ENCODE results near the gene RPS6KB1.
"Not testable (repeated sequence)": the region's sequence is repeated elsewhere in the genome, so short reads cannot be mapped to it uniquely, and the experiment has no call there.

RPS6KB1 gene

DNA sequence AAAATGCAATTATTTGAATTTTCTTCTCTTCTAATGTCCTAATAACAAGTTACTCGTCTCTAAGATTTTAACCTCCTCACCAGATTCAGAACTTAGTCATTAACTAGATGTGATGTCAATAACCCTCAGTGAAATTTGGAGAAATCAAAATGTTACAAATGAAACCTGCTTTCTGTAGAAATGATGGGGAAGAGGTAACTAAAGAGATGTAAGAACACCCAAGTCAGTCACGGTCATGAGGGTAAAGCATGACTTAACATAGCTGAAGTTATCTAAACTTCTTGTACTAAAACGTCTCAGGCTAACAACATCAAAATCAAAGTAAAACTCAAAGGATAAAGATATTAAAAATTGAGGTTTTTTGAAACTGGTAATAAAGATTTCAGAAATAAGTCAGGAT is 61.9 kb downstream of the RPS6KB1 start:
- no peak overlapping the region for H3K4me2 ChIP-seq (ENCODE audit: low read depth, low read length, poor library complexity, severe bottlenecking)
- H3K9me2 ChIP-seq (replicated peaks; ENCODE audit: insufficient read depth, low read length) = no peaks in the 10 kb centered on the region
- peaks cover 35% of the 10 kb centered on the region; the same call in 1 of the 2 replicates for H3K36me3 ChIP-seq (ENCODE audit: low read length)
- no peaks in the 10 kb centered on the region for H3K27me3 ChIP-seq (ENCODE audit: low read length)
- H2AFZ ChIP-seq (ENCODE audit: low read depth, low read length, severe bottlenecking) = no peak overlapping the region
- TF ChIP-seq EZH2phosphoT487 (conservative IDR thresholded peaks at IDR 0.05; ENCODE audit: low read length) = no peak
- TF ChIP-seq, protein P1, sequence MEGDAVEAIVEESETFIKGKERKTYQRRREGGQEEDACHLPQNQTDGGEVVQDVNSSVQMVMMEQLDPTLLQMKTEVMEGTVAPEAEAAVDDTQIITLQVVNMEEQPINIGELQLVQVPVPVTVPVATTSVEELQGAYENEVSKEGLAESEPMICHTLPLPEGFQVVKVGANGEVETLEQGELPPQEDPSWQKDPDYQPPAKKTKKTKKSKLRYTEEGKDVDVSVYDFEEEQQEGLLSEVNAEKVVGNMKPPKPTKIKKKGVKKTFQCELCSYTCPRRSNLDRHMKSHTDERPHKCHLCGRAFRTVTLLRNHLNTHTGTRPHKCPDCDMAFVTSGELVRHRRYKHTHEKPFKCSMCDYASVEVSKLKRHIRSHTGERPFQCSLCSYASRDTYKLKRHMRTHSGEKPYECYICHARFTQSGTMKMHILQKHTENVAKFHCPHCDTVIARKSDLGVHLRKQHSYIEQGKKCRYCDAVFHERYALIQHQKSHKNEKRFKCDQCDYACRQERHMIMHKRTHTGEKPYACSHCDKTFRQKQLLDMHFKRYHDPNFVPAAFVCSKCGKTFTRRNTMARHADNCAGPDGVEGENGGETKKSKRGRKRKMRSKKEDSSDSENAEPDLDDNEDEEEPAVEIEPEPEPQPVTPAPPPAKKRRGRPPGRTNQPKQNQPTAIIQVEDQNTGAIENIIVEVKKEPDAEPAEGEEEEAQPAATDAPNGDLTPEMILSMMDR (IDR thresholded peaks at IDR 0.05; ENCODE audit: insufficient read depth, low read length, poor library complexity, severe bottlenecking) = no peak
- no peaks in the 10 kb centered on the region for H3K9me3 ChIP-seq (ENCODE audit: insufficient read depth, low read length)
- H3K79me2 ChIP-seq (ENCODE audit: insufficient read depth, low read length) = no peaks in the 10 kb centered on the region; the same call in 1 of the 2 replicates
- no peaks in the 10 kb centered on the region for H4K20me1 ChIP-seq (ENCODE audit: low read depth, low read length)
- peaks cover 4% of the 10 kb centered on the region; the same call in 1 of the 2 replicates for H3F3A ChIP-seq (ENCODE audit: insufficient read depth)
- H3K27ac ChIP-seq (ENCODE audit: low read depth, low read length) = no peak overlapping the region
- no peak overlapping the region for H3K4me3 ChIP-seq (ENCODE audit: insufficient read depth, low read length, poor library complexity, severe bottlenecking)
- H3K9ac ChIP-seq (ENCODE audit: low read length) = no peak overlapping the region

DNA sequence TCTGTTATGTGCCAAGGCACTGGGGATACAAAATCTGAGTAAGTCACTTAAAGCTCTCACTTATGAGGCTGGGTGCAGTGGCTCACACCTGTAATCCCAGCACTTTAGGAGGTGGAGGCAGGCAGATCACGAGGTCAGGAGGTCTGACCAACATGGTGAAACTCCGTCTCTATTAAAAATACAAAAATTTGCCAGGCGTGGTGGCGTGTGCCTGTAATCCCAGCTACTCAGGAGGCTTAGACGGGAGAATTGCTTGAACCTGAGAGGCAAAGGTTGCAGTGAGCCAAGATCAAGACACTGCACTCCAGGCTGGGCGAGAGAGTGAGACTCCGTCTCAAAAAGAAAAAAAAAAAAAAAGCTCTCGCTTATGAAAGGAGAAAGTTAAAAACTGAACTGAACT is 66.7 kb downstream of the RPS6KB1 start:
- not testable (repeated sequence) for H3K27ac ChIP-seq (ENCODE audit: low read depth, low read length); H4K20me1 ChIP-seq (ENCODE audit: low read depth, low read length); H3F3A ChIP-seq (ENCODE audit: insufficient read depth); H3K4me3 ChIP-seq (ENCODE audit: insufficient read depth, low read length, poor library complexity, severe bottlenecking); H3K9me2 ChIP-seq (replicated peaks; ENCODE audit: insufficient read depth, low read length); H3K9me3 ChIP-seq (ENCODE audit: insufficient read depth, low read length); H2AFZ ChIP-seq (ENCODE audit: low read depth, low read length, severe bottlenecking); H3K9ac ChIP-seq (ENCODE audit: low read length); H3K27me3 ChIP-seq (ENCODE audit: low read length); H3K4me2 ChIP-seq (ENCODE audit: low read depth, low read length, poor library complexity, severe bottlenecking)
- Histone ChIP-seq H3K79me2 (ENCODE audit: insufficient read depth, low read length) (peaks cover 15% of the 10 kb centered on the region), H3K36me3 (ENCODE audit: low read length) (peaks cover 30% of the 10 kb centered on the region; the same call in 1 of the 2 replicates)

DNA sequence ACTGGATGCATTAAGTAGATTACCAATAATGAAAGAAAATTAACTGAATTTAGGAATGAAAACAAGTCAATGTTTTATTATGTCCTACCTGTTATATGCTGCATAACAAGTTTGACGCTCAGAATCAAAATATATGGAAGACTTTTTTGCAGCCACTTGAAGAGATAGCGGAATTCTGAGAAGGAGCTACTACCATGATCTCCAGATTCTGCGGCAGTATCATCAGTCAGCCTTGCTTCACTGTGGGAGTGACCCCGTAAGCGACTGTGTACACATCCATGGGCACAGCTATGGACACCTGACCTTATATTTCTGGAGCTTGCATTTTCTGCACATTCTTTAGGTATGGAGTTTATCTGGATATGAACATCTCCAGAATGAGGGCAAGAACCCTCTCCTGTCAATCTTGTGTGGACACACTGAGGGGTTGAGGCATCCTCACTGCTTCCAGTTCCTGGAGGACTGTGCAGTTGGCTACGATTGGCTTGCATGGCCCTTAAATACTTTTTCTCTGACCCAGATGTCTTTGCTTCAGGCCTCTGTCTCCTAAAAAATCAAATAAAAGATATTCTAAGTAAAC is 69.9 kb downstream of the RPS6KB1 start:
- Histone ChIP-seq H3K27ac (ENCODE audit: low read depth, low read length) (no peak overlapping the region), H3K9me2 (replicated peaks; ENCODE audit: insufficient read depth, low read length) (no peaks in the 10 kb centered on the region), H2AFZ (ENCODE audit: low read depth, low read length, severe bottlenecking) (no peak overlapping the region), H3K9ac (ENCODE audit: low read length) (0 out of 2 replicates have a peak overlapping the region, but pooled peaks have one; percentile 72), H3K79me2 (ENCODE audit: insufficient read depth, low read length) (peaks cover 15% of the 10 kb centered on the region), H3K4me2 (ENCODE audit: low read depth, low read length, poor library complexity, severe bottlenecking) (peak overlapping the region; percentile 83), H3K36me3 (ENCODE audit: low read length) (peaks cover 11% of the 10 kb centered on the region; the same call in 1 of the 2 replicates), H3K4me3 (ENCODE audit: insufficient read depth, low read length, poor library complexity, severe bottlenecking) (no peak overlapping the region), H4K20me1 (ENCODE audit: low read depth, low read length) (no peaks in the 10 kb centered on the region), H3F3A (ENCODE audit: insufficient read depth) (no peaks in the 10 kb centered on the region), H3K9me3 (ENCODE audit: insufficient read depth, low read length) (no peaks in the 10 kb centered on the region), H3K27me3 (ENCODE audit: low read length) (no peaks in the 10 kb centered on the region)
- no peak for TF ChIP-seq EZH2phosphoT487 (conservative IDR thresholded peaks at IDR 0.05; ENCODE audit: low read length)
- TF ChIP-seq, protein P1 (IDR thresholded peaks at IDR 0.05; ENCODE audit: insufficient read depth, low read length, poor library complexity, severe bottlenecking) = no peak

DNA sequence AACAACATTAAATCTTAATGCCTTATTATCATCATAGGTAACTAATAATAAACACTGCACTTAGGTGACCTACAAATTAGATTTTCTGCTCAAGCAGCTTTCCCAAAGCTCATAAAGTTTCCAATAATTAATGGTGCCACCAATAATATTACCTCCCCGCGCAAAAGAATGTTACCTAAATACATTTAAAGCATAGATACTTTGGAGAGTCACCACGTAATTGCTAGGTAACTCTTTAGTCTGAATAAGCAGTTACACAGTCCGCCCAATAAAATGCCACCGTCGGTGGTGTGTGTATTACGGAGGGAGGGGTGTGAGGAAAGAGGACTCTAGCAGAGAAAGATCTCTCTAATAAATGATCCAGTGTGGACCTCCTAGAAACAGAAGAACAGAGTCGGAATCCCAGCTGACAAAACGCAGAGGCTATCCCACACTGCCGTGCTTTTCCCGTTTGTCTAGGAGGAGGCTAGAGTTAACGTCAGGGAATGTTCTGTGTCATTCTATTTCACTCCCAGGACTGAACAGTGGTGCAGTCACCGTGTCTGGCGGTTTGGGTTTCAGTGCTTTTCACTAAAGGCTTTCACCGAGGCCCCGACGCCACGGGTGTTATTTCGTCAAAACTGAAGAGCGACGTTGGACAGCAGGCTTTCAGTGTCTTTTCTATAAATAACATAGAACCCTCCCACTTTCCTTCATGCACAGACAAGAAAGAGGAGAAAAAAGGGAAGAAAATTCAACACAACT is 71.0 kb downstream of the RPS6KB1 start:
- peak overlapping the region; percentile 80 for H3K4me3 ChIP-seq (ENCODE audit: insufficient read depth, low read length, poor library complexity, severe bottlenecking)
- H3K9me3 ChIP-seq (ENCODE audit: insufficient read depth, low read length) = no peaks in the 10 kb centered on the region
- H2AFZ ChIP-seq (ENCODE audit: low read depth, low read length, severe bottlenecking) = peak overlapping the region; percentile 94
- peak overlapping the region; percentile 83 for H3K4me2 ChIP-seq (ENCODE audit: low read depth, low read length, poor library complexity, severe bottlenecking)
- no peaks in the 10 kb centered on the region for H3F3A ChIP-seq (ENCODE audit: insufficient read depth)
- H3K36me3 ChIP-seq (ENCODE audit: low read length) = peaks cover 10% of the 10 kb centered on the region; the same call in 1 of the 2 replicates
- no peaks in the 10 kb centered on the region for H3K9me2 ChIP-seq (replicated peaks; ENCODE audit: insufficient read depth, low read length)
- peak overlapping the region; percentile 55 for H3K27ac ChIP-seq (ENCODE audit: low read depth, low read length)
- peaks cover 15% of the 10 kb centered on the region for H3K79me2 ChIP-seq (ENCODE audit: insufficient read depth, low read length)
- H3K27me3 ChIP-seq (ENCODE audit: low read length) = no peaks in the 10 kb centered on the region
- peak overlapping the region; percentile 72 for H3K9ac ChIP-seq (ENCODE audit: low read length)
- no peaks in the 10 kb centered on the region for H4K20me1 ChIP-seq (ENCODE audit: low read depth, low read length)
- no peak for TF ChIP-seq EZH2phosphoT487 (conservative IDR thresholded peaks at IDR 0.05; ENCODE audit: low read length)
- TF ChIP-seq, protein P1 (IDR thresholded peaks at IDR 0.05; ENCODE audit: insufficient read depth, low read length, poor library complexity, severe bottlenecking) = no peak
